Mesenchymal stem cell (in vitro differentiated cells and primary cell): ENCODE measurements around the gene DCLK1.

Source experiments
- DNase-seq: peaks from one replicate; pipeline ENCODE4 v3.0.0-alpha.2; 2013
- H2AFZ ChIP-seq: one replicate; pipeline ENCODE4 v1.6.1; 2013; ENCODE audit warnings: low read depth, mild to moderate bottlenecking, control low read depth, inconsistent platforms, low read length, moderate library complexity
- H2AK5ac ChIP-seq: 2 replicates; pipeline ENCODE4 v1.6.1; 2013; ENCODE audit warnings: low read length, moderate library complexity, mild to moderate bottlenecking, inconsistent platforms; ENCODE audit not compliant: severe bottlenecking
- H2BK120ac ChIP-seq: one replicate; pipeline ENCODE4 v1.6.1; 2013; ENCODE audit warnings: low read depth, mild to moderate bottlenecking, inconsistent platforms, low read length, moderate library complexity
- H2BK12ac ChIP-seq, 2 experiments: one replicate each; pipeline ENCODE4 v1.6.1; 2013; ENCODE audit warnings: inconsistent platforms in 2 of 2, low read length in 2 of 2, mild to moderate bottlenecking in 2 of 2, moderate library complexity in 2 of 2, control low read depth in 1 of 2
- H2BK15ac ChIP-seq: one replicate; pipeline ENCODE4 v1.6.1; 2013; ENCODE audit warnings: mild to moderate bottlenecking, low read depth, inconsistent platforms; ENCODE audit not compliant: poor library complexity, severe bottlenecking
- H2BK5ac ChIP-seq: 2 replicates; pipeline ENCODE4 v1.6.1; 2013; ENCODE audit warnings: low read depth, mild to moderate bottlenecking, low read length, control low read depth, inconsistent platforms; ENCODE audit not compliant: poor library complexity, severe bottlenecking
- H3K14ac ChIP-seq, 2 experiments: one replicate each; pipeline ENCODE4 v1.6.1; 2013; ENCODE audit warnings: inconsistent platforms in 2 of 2, low read length in 2 of 2, control low read depth in 1 of 2, mild to moderate bottlenecking in 1 of 2, moderate library complexity in 1 of 2
- H3K18ac ChIP-seq, 2 experiments: one replicate each; pipeline ENCODE4 v1.6.1; 2013; ENCODE audit warnings: inconsistent platforms in 2 of 2, low read length in 2 of 2, control low read depth in 1 of 2, low read depth in 1 of 2, mild to moderate bottlenecking in 1 of 2
- H3K23ac ChIP-seq, 2 experiments: one replicate each; pipeline ENCODE4 v1.6.1; 2013; ENCODE audit warnings: inconsistent platforms in 2 of 2, low read length in 2 of 2, mild to moderate bottlenecking in 2 of 2, moderate library complexity in 2 of 2, control low read depth in 1 of 2
- H3K27ac ChIP-seq: 2 replicates; pipeline ENCODE4 v1.5.1; 2013; ENCODE audit warnings: mild to moderate bottlenecking, moderate library complexity, low read length, control low read depth, inconsistent platforms; ENCODE audit not compliant: poor library complexity, severe bottlenecking
- H3K27me3 ChIP-seq, 2 experiments: 2 replicates each; pipeline versions ENCODE4 v1.6.1 to v1.7.0; 2013; ENCODE audit warnings: low read length in 2 of 2, mild to moderate bottlenecking in 2 of 2, moderate library complexity in 2 of 2, control low read depth in 1 of 2, inconsistent platforms in 1 of 2; ENCODE audit not compliant: control insufficient read depth in 1 of 2, insufficient read depth in 1 of 2
- H3K36me3 ChIP-seq, 2 experiments: 2 replicates each; pipeline versions ENCODE4 v1.6.1 to v1.7.0; 2013; ENCODE audit warnings: low read length in 2 of 2, control low read depth in 1 of 2, inconsistent platforms in 1 of 2, low read depth in 1 of 2, mild to moderate bottlenecking in 1 of 2; ENCODE audit not compliant: insufficient read depth in 2 of 2, control insufficient read depth in 1 of 2
- H3K4ac ChIP-seq, 2 experiments: one replicate each; pipeline ENCODE4 v1.6.1; 2013; ENCODE audit warnings: inconsistent platforms in 2 of 2, low read length in 2 of 2, mild to moderate bottlenecking in 2 of 2, moderate library complexity in 2 of 2, control low read depth in 1 of 2, low read depth in 1 of 2
- H3K4me1 ChIP-seq: 2 replicates; pipeline ENCODE4 v1.6.1; 2013; ENCODE audit warnings: low read depth, low read length, control low read depth; ENCODE audit not compliant: control insufficient read depth, insufficient read depth
- H3K4me2 ChIP-seq: 2 replicates; pipeline ENCODE4 v1.6.1; 2013; ENCODE audit warnings: low read length, mild to moderate bottlenecking, inconsistent platforms; ENCODE audit not compliant: poor library complexity, severe bottlenecking
- H3K4me3 ChIP-seq, 2 experiments: 2 replicates each; pipeline versions ENCODE4 v1.5.1 to v1.7.0; 2013; ENCODE audit warnings: low read length in 2 of 2, mild to moderate bottlenecking in 2 of 2, control low read depth in 1 of 2, low read depth in 1 of 2; ENCODE audit not compliant: insufficient read depth in 1 of 2
- H3K79me1 ChIP-seq: replicated peaks from 2 replicates; pipeline ENCODE4 v1.6.1; 2013; ENCODE audit warnings: mild to moderate bottlenecking, control low read depth, low read length, inconsistent platforms; ENCODE audit not compliant: poor library complexity, severe bottlenecking
- H3K9ac ChIP-seq: 2 replicates; pipeline ENCODE4 v1.7.0; 2013; ENCODE audit warnings: mild to moderate bottlenecking, low read length, moderate library complexity
- H3K9me3 ChIP-seq: 2 replicates; pipeline ENCODE4 v1.7.0; 2013; ENCODE audit warnings: mild to moderate bottlenecking, low read length; ENCODE audit not compliant: control insufficient read depth
- H4K8ac ChIP-seq: one replicate; pipeline ENCODE4 v1.6.1; 2013; ENCODE audit warnings: inconsistent platforms, mild to moderate bottlenecking, low read length, moderate library complexity
- H4K91ac ChIP-seq: one replicate; pipeline ENCODE4 v1.6.1; 2013; ENCODE audit warnings: mild to moderate bottlenecking, low read length, inconsistent platforms
- WGBS: methylation state at CpG from one replicate; pipeline ENCODE4 v1.1.7; 2013; ENCODE audit warnings: mixed read lengths; 5-methylcytosine and 5-hydroxymethylcytosine counted together

DCLK1 gene

DNA sequence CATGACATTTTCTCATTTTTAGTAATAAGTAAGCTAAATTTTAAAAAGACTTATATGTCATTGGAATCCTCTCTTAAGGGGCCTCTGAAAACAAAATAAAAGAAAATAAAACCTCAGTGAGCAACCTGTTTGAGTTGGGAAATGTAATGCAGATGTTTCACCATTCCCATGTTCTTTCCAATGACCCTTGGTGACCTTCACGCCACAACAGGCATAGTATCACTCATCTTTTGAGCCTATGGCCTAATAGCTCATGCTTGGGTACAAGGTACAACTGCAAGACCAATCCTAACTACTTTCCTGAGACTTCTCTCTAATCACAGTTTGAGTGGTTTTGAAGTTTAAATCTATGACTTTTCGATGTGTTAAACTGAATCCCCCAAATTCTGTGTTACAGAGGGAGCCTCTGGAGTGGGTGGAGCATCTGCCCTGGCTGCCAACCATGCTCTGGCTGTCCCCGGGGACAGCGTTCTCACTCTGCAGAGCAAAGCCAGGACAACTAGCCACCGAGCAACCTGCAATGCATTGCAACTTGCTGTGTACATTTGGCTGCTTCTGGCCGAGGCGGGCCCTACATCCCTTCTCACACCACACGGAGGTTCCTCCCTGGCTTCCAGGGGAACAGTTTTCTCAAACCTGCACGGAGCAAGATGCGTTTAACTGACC is 346.8 kb downstream of the DCLK1 start:
- DNase-seq, result no peak
- no peak overlapping the region for H2AK5ac ChIP-seq
- H3K18ac ChIP-seq, result no peak overlapping the region
- no peak overlapping the region for H3K14ac ChIP-seq
- no peak overlapping the region for H2AFZ ChIP-seq
- H2BK15ac ChIP-seq, result no peak overlapping the region
- no peaks in the 10 kb centered on the region for H3K9me3 ChIP-seq
- H3K27ac ChIP-seq, result no peak overlapping the region
- H3K36me3 ChIP-seq, result peaks cover 0 to 17% of the 10 kb centered on the region in 2 experiments
- no peaks in the 10 kb centered on the region for H3K27me3 ChIP-seq
- no peak overlapping the region for H2BK12ac ChIP-seq
- H3K4me1 ChIP-seq, result peaks cover 1% of the 10 kb centered on the region
- no peaks in the 10 kb centered on the region for H3K79me1 ChIP-seq
- no peak overlapping the region for H4K8ac ChIP-seq
- no peak overlapping the region for H2BK120ac ChIP-seq
- H3K9ac ChIP-seq, result no peak overlapping the region
- 85% methylated on average over 10 of the region's 10 CpGs for WGBS
- H3K23ac ChIP-seq, result no peak overlapping the region
- no peak overlapping the region for H3K4me2 ChIP-seq
- H4K91ac ChIP-seq, result no peak overlapping the region
- no peak overlapping the region for H2BK5ac ChIP-seq
- no peak overlapping the region for H3K4me3 ChIP-seq
- no peak overlapping the region for H3K4ac ChIP-seq

DNA sequence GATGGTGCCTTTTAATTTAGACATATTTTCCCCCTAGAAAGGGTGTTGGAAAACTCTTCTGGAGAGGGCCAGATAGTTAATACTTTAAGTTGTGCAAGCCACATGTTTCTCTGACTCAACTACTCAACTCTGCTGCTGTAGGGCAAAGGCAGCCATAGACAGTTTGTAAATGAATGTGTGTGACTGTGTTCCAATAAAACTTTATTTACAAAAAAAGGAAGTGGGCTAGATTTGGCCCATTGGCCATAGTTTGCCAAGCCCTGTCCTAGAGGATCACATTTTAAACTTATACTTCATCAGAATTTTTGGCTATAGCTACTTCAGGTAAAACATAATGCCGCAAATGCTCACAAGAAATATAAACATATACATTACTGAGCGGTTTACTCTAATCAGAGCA is 348.4 kb downstream of the DCLK1 start:
- no peak for DNase-seq
- no peak overlapping the region for H2BK12ac ChIP-seq
- no peak overlapping the region for H3K23ac ChIP-seq
- no peak overlapping the region for H4K91ac ChIP-seq
- 88% methylated on average over 1 of the region's 2 CpGs for WGBS
- H3K4me2 ChIP-seq, result no peak overlapping the region
- no peaks in the 10 kb centered on the region for H3K9me3 ChIP-seq
- H4K8ac ChIP-seq, result no peak overlapping the region
- no peak overlapping the region for H3K9ac ChIP-seq
- no peak overlapping the region for H3K18ac ChIP-seq
- no peak overlapping the region for H3K14ac ChIP-seq
- no peaks in the 10 kb centered on the region for H3K27me3 ChIP-seq
- H3K4ac ChIP-seq, result no peak overlapping the region
- H2BK5ac ChIP-seq, result no peak overlapping the region
- H3K27ac ChIP-seq, result no peak overlapping the region
- H2BK15ac ChIP-seq, result no peak overlapping the region
- peaks cover 1% of the 10 kb centered on the region for H3K4me1 ChIP-seq
- H3K36me3 ChIP-seq, result peaks cover 0 to 13% of the 10 kb centered on the region in 2 experiments
- H2AFZ ChIP-seq, result no peak overlapping the region
- H2AK5ac ChIP-seq, result no peak overlapping the region
- H3K79me1 ChIP-seq, result no peaks in the 10 kb centered on the region
- H2BK120ac ChIP-seq, result no peak overlapping the region
- H3K4me3 ChIP-seq, result no peak overlapping the region

DNA sequence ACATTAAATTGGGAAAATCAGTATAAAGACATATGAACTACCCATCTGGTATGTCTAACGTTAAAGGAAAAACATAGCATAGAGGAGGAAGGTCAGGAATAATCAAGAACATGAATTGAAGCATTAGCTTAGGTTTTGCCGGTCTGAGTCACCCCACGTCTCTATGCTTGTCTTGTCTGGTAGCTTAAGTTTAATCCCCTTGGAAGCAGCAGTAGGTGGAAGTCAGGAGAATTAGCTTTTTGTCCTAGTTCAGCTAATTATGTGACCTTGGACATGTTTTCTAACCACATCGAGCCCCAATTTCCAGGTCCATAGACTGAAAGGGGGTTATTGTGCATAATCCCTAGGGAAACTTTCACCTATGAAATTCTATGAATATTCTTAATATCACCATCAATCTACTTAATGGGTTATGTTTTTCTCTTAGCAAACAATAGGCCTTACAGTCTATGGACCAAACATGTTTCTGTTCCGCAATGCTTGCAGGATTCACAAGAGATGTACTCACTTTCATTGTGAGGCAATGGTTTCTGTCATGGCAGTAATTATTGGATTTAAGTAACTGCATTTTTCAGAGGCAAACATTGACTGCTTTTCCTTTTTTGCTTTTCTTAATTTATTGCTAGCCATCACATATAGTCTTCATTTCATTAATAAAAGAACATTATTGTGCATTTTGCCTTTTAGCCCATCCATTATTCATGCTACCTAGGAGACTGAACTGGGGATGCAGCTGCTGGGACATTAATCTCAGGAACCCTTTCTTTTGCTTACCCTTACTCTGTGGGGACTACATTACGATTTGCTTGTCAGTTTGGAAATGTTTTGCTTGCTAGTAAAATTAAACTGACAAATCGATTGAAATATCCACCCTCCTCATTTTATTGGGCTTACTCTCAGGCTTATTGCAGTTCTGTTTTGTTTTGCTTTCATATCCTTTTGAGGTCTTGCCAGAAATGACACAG is 349.9 kb downstream of the DCLK1 start:
- Histone ChIP-seq H2BK5ac (no peak overlapping the region), H3K36me3 (peaks cover 0 to 11% of the 10 kb centered on the region in 2 experiments), H3K27ac (no peak overlapping the region), H2AFZ (no peak overlapping the region), H3K9me3 (no peaks in the 10 kb centered on the region), H4K91ac (no peak overlapping the region), H3K4ac (no peak overlapping the region), H2BK120ac (no peak overlapping the region), H3K18ac (no peak overlapping the region), H3K14ac (no peak overlapping the region), H3K4me1 (peaks cover 1% of the 10 kb centered on the region), H3K23ac (no peak overlapping the region), H2AK5ac (no peak overlapping the region), H3K9ac (no peak overlapping the region), H3K4me3 (no peak overlapping the region), H3K4me2 (no peak overlapping the region), H2BK12ac (no peak overlapping the region), H2BK15ac (no peak overlapping the region), H3K79me1 (no peaks in the 10 kb centered on the region), H4K8ac (no peak overlapping the region), H3K27me3 (no peaks in the 10 kb centered on the region)
- WGBS, result 84% methylated on average over 4 of the region's 7 CpGs
- no peak for DNase-seq

DNA sequence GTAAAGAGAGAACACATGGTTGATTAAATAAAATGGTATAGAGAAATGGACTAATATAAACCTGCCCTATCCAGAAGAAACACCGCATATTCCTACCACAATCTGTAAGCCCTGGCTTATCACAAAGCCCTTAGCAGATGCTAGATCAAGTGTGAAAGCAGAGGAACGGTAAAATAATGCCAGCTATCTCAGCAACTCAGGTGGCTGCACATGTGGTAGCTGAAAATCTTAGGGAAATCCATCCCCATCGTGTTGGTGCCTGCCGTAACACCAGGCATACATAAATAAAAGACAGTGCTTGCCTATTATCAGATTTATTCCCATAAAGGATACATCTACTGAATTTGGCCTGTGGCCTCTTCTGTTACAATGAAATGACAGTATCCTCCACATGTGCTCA is 350.6 kb downstream of the DCLK1 start:
- H2BK5ac ChIP-seq, result no peak overlapping the region

More for the DNA sequence above, 350.6 kb downstream of the DCLK1 start:
- H3K27ac ChIP-seq, result no peak overlapping the region
- no peak overlapping the region for H3K18ac ChIP-seq
- no peak overlapping the region for H2AK5ac ChIP-seq
- 75% methylated on average over 4 of the region's 4 CpGs for WGBS
- H3K4me3 ChIP-seq, result no peak overlapping the region
- H3K14ac ChIP-seq, result no peak overlapping the region
- H4K8ac ChIP-seq, result no peak overlapping the region
- DNase-seq, result no peak
- no peak overlapping the region for H2AFZ ChIP-seq
- no peaks in the 10 kb centered on the region for H3K79me1 ChIP-seq
- H3K27me3 ChIP-seq, result no peaks in the 10 kb centered on the region
- H2BK120ac ChIP-seq, result no peak overlapping the region
- H3K4me1 ChIP-seq, result peaks cover 1% of the 10 kb centered on the region
- no peak overlapping the region for H4K91ac ChIP-seq
- no peak overlapping the region for H3K4me2 ChIP-seq
- H2BK12ac ChIP-seq, result no peak overlapping the region
- no peak overlapping the region for H3K9ac ChIP-seq
- H2BK15ac ChIP-seq, result no peak overlapping the region
- no peaks in the 10 kb centered on the region for H3K9me3 ChIP-seq
- no peak overlapping the region for H3K23ac ChIP-seq
- peaks cover 0 to 11% of the 10 kb centered on the region in 2 experiments for H3K36me3 ChIP-seq
- H3K4ac ChIP-seq, result no peak overlapping the region
